ENCODE measurements around the gene ARL11.
A peak's percentile ranks its signal among the peaks of the same experiment; 100 is the strongest.
"Not testable (repeated sequence)": the region's sequence is repeated elsewhere in the genome, so short reads cannot be mapped to it uniquely, and the experiment has no call there.

ARL11 gene

GRCh38 chr13:49604570-49604969 is 23.7 kb upstream of the ARL11 start:
- FAIRE-seq (no peak), DNase-seq (ENCODE audit: insufficient read length, low spot score) (no peak)
- no peak for TF ChIP-seq POLR2A (IDR thresholded peaks at IDR 0.05; ENCODE audit: low read depth, low read length)

- FAIRE-seq, result peak; percentile 92
- peak; percentile 60 for DNase-seq (ENCODE audit: insufficient read length, low spot score)
- TF ChIP-seq POLR2A (IDR thresholded peaks at IDR 0.05; ENCODE audit: low read depth, low read length), result no peak
Measured at GRCh38 chr13:49606747-49607648, 21.3 kb upstream of the ARL11 start.

- no peak for DNase-seq (ENCODE audit: insufficient read length, low spot score)
- FAIRE-seq, result no peak
- TF ChIP-seq POLR2A (IDR thresholded peaks at IDR 0.05; ENCODE audit: low read depth, low read length), result no peak
Measured at GRCh38 chr13:49607761-49608160, 20.5 kb upstream of the ARL11 start.

- DNase-seq (ENCODE audit: insufficient read length, low spot score), result no peak
- no peak for TF ChIP-seq POLR2A (IDR thresholded peaks at IDR 0.05; ENCODE audit: low read depth, low read length)
- no peak for FAIRE-seq
Measured at GRCh38 chr13:49608651-49609331, 19.5 kb upstream of the ARL11 start.

GRCh38 chr13:49610176-49610575 is 18.1 kb upstream of the ARL11 start:
- DNase-seq (ENCODE audit: insufficient read length, low spot score) (no peak), FAIRE-seq (no peak)
- TF ChIP-seq POLR2A (IDR thresholded peaks at IDR 0.05; ENCODE audit: low read depth, low read length), result no peak

GRCh38 chr13:49612042-49612441 is 16.3 kb upstream of the ARL11 start:
- not testable (repeated sequence) for FAIRE-seq

GRCh38 chr13:49615836-49616675 is 12.3 kb upstream of the ARL11 start:
- DNase-seq (ENCODE audit: insufficient read length, low spot score), result no peak

More at GRCh38 chr13:49612042-49612441, 16.3 kb upstream of the ARL11 start:
- not testable (repeated sequence) for DNase-seq (ENCODE audit: insufficient read length, low spot score)

DNA sequence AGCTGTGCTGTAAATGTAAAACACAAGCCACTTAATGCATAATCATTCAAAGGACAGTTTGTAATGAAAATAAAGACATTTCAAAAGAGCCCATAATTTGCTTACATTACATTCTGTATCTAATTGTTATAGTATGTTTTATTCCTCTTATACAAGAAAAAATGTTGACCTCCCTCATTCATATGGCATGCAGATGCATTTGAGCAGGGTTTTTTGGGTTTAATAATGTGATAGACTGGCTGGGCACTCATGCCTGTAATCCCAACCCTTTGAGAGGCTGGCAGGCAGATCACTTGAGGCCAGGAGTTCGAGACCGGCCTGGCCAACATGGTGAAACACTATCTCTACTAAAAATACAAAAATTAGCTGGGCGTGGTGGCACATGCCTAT is 11.6 kb upstream of the ARL11 start:
- no peak for TF ChIP-seq POLR2A (IDR thresholded peaks at IDR 0.05; ENCODE audit: low read depth, low read length)
- FAIRE-seq (no peak), DNase-seq (ENCODE audit: insufficient read length, low spot score) (no peak)

More at GRCh38 chr13:49615836-49616675, 12.3 kb upstream of the ARL11 start:
- FAIRE-seq, result no peak
- TF ChIP-seq POLR2A (IDR thresholded peaks at IDR 0.05; ENCODE audit: low read depth, low read length), result no peak

GRCh38 chr13:49620170-49620621 is 8.1 kb upstream of the ARL11 start:
- no peak for TF ChIP-seq POLR2A (IDR thresholded peaks at IDR 0.05; ENCODE audit: low read depth, low read length)
- FAIRE-seq, result no peak
- DNase-seq (ENCODE audit: insufficient read length, low spot score), result no peak

GRCh38 chr13:49622174-49622946 is 5.9 kb upstream of the ARL11 start:
- no peak for FAIRE-seq
- no peak for DNase-seq (ENCODE audit: insufficient read length, low spot score)
- no peak for TF ChIP-seq POLR2A (IDR thresholded peaks at IDR 0.05; ENCODE audit: low read depth, low read length)

DNA sequence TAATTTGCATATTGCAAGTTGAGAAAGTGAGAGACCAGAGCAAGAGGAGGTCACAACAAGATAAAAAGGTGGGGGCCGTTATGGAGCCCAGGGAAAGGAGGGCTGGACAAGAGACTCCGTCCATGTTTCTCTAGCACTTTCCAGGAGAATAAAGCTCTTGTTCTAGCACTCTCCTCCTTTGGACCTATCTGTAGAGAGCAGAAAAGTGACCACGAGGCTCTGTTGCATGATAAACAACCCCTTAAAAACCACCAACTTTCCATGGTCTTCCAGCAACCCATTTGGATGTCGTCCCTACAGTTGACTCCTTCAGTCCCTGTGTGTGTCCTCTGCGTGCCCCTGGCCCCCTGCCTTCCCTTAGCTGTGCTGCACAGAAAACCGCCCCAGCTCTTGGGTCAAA is 4.1 kb upstream of the ARL11 start:
- DNase-seq (ENCODE audit: insufficient read length, low spot score), result no peak
- FAIRE-seq, result no peak
- no peak for TF ChIP-seq POLR2A (IDR thresholded peaks at IDR 0.05; ENCODE audit: low read depth, low read length)

GRCh38 chr13:49625392-49626079 is 2.8 kb upstream of the ARL11 start:
- FAIRE-seq (no peak), DNase-seq (ENCODE audit: insufficient read length, low spot score) (peak; percentile 29)
- no peak for TF ChIP-seq POLR2A (IDR thresholded peaks at IDR 0.05; ENCODE audit: low read depth, low read length)
